ENCODE measurements around the gene MCTP1. TPM values are rescaled to one million over a fixed set of nuclear protein-coding genes. Genes with fewer than 3 reads are reported as not detected.

Gene MCTP1
- total and polyA plus RNA-seq, 10 of the 15 experiments (the other 5 are each of a cell fraction or from before 2014, with no cell fraction given), result 12.6 to 45.9 (median 18.8) TPM

GRCh38 chr5:94802450-94802849, 482.4 kb downstream of the MCTP1 start:
- Histone ChIP-seq H3K9ac (ENCODE audit: control insufficient read depth, insufficient read depth, low read length) (no peak overlapping the region), H2AFZ (ENCODE audit: control insufficient read depth, low read depth, low read length) (no peak overlapping the region), H3K9me3 (replicated peaks; ENCODE audit: control insufficient read depth, insufficient read depth, low read length) (no peaks in the 10 kb centered on the region), H3K36me3 (ENCODE audit: control insufficient read depth in 2 of 2, insufficient read depth in 2 of 2, low read length in 1 of 2) (no peaks in the 10 kb centered on the region), H3K4me1 (ENCODE audit: control insufficient read depth, insufficient read depth, low read length) (no peaks in the 10 kb centered on the region), H3K27ac (ENCODE audit: control insufficient read depth, insufficient read depth) (no peak overlapping the region), H3K4me3 (no peak overlapping the region), H3K4me2 (ENCODE audit: control insufficient read depth, insufficient read depth) (no peak overlapping the region), H4K20me1 (ENCODE audit: control insufficient read depth, insufficient read depth) (no peaks in the 10 kb centered on the region), H3K79me2 (ENCODE audit: control insufficient read depth, insufficient read depth, low read length) (no peaks in the 10 kb centered on the region), H3K27me3 (replicated peaks in 1 of 2; ENCODE audit: control insufficient read depth in 2 of 2, insufficient read depth in 2 of 2, low read length in 1 of 2) (no peaks in the 10 kb centered on the region)
- SMC1A ChIA-PET (ENCODE audit: uncharacterized antibody, unreplicated experiment), result interaction anchor here (1.5 kb wide), 1 partner anchor 9 kb away, joined by 6 read pairs; no protein-coding TSS in a partner anchor
- TF ChIP-seq TBL1XR1 (IDR thresholded peaks at IDR 0.05; ENCODE audit: low read depth, low read length), result no peak
- TF ChIP-seq BCLAF1 (IDR thresholded peaks at IDR 0.05), result no peak
- no peak for TF ChIP-seq CHD1 (IDR thresholded peaks at IDR 0.05; ENCODE audit: low read depth, low read length)
- TF ChIP-seq REST (IDR thresholded peaks at IDR 0.05; ENCODE audit: low read depth, low read length), result peak; percentile 80
- BruUV-seq (replicated peaks), result no TSS peak
- ATAC-seq (no peak), DNase-seq (ENCODE audit: low read depth, low spot score) (no peak), FAIRE-seq (no peak)
- in situ Hi-C loops (cut with MboI) (no loop called here), intact Hi-C loops (cut with micrococcal nuclease; ENCODE audit: unreplicated experiment) (no loop called here)
- WGBS (ENCODE audit: insufficient coverage, insufficient replicate concordance, low lambda C conversion rate, missing lambda C conversion rate), result 55% methylated on average over 2 of the region's 2 CpGs
- CTCF ChIA-PET, result interaction anchor here (0.6 to 1.2 kb wide), 3 partner anchors 9 to 110 kb away, joined by 3 to 4 read pairs (median 4); no protein-coding TSS in a partner anchor
- POLR2A ChIA-PET, result no interaction called here
- RAD21 ChIA-PET (ENCODE audit: unreplicated experiment), result no interaction called here

Data from GM12878 (cell line).